OCI-LY7 (cell line): ENCODE data around the gene NTF4.

ENCODE experiments used
- CTCF ChIP-seq: fragments of 200-600 bp; sonication (generic); conservative IDR thresholded peaks from 2 replicates; pipeline ENCODE4 v1.5.1; 2014; ENCODE audit warnings: mild to moderate bottlenecking, antibody characterized with exemption, low read length, moderate library complexity, mixed read lengths
- EZH2phosphoT487 ChIP-seq: fragments of 200-600 bp; sonication (generic); IDR thresholded peaks from 2 replicates; pipeline ENCODE4 v1.6.1; 2018; ENCODE audit warnings: low read depth, borderline replicate concordance, mild to moderate bottlenecking, mixed run types, antibody characterized with exemption, low read length, moderate library complexity, mixed read lengths

- TF ChIP-seq CTCF (no peak), EZH2phosphoT487 (no peak)
Observed at GRCh38 chr19:49091391-49092038, 26.9 kb upstream of the NTF4 start.
